Adrenal gland (tissue), 12 donors: ENCODE results near the gene NECTIN4. TPM values are rescaled to one million over a fixed set of nuclear protein-coding genes. Genes with fewer than 3 reads are reported as not detected.

Experiments
- DNase-seq, 7 donors: peaks; one replicate each; pipeline ENCODE4 v3.0.0-alpha.2; 2019 to 2020
- H3K27ac ChIP-seq, 5 donors: fragments of 200-600 bp; sonication (generic) in 4 of 5; 1 replicate in 3 of 5; 2 replicates in 2 of 5; pipeline versions ENCODE4 v1.5.1 to v1.8.0; 2016 to 2020; ENCODE audit warnings: mild to moderate bottlenecking in 1 of 5
- H3K27me3 ChIP-seq: fragments of 200-600 bp; 2 replicates; pipeline ENCODE4 v1.8.0; 2021
- H3K36me3 ChIP-seq, 2 donors: fragments of 200-600 bp; replicated peaks in 1 of 2; 1 replicate in 1 of 2; 2 replicates in 1 of 2; pipeline versions ENCODE4 v1.5.1 to v1.8.0; 2018 to 2022
- H3K4me1 ChIP-seq, 2 donors: fragments of 200-600 bp; replicated peaks in 1 of 2; 1 replicate in 1 of 2; 2 replicates in 1 of 2; pipeline versions ENCODE4 v1.5.1 to v1.8.0; 2018 to 2021
- H3K4me3 ChIP-seq, 4 donors: fragments of 200-600 bp; sonication (generic) in 3 of 4; one replicate each; pipeline ENCODE4 v1.5.1; 2016 to 2018
- H3K9me3 ChIP-seq, 3 donors: fragments of 200-600 bp; sonication (generic) in 1 of 3; replicated peaks in 1 of 3; 1 replicate in 2 of 3; 2 replicates in 1 of 3; pipeline versions ENCODE4 v1.5.1 to v1.8.0; 2016 to 2021
- CTCF ChIP-seq, 6 experiments: fragments of 450-650 bp in 4 of 6; fragments of 200-600 bp in 2 of 6; sonication (generic) in 1 of 6; IDR thresholded peaks; 1 replicate in 5 of 6; 2 replicates in 1 of 6; pipeline versions ENCODE4 v1.5.1 to v1.8.0; 2016 to 2021; ENCODE audit warnings: antibody characterized with exemption in 6 of 6, mild to moderate bottlenecking in 2 of 6, moderate library complexity in 1 of 6
- POLR2A ChIP-seq, 2 donors: fragments of 450-650 bp; IDR thresholded peaks; one replicate each; pipeline ENCODE4 v1.6.1; 2017; ENCODE audit warnings: antibody characterized with exemption in 2 of 2, mild to moderate bottlenecking in 2 of 2, moderate library complexity in 1 of 2
- WGBS, 4 donors: extraction: QIAGEN DNeasy Blood & Tissue Kit in 2 of 4; methylation state at CpG; one replicate each; pipeline versions ENCODE4 v1.1.5 to v1.1.7; 2013 to 2017; 5-methylcytosine and 5-hydroxymethylcytosine counted together
- intact Hi-C, 2 donors: fragments of 100-400 bp; cut with DNase I; formaldehyde crosslinking; loops; one replicate each; pipeline versions ENCODE4 v1.14.1 to v1.15.0; 2022 to 2023
- polyA plus RNA-seq, 3 donors: library from polyadenylated mRNA; stranded (reverse); fragments of 200-250 nt in 2 of 3; fragments of 350-450 nt in 1 of 3; fragmentation: Illumina TruSeq in 1 of 3; extraction: RNeasy Lipid Tissue Mini Kit (QIAGEN cat#74804) in 1 of 3; gene quantifications; one replicate each; pipeline ENCODE4 v1.2.3, GENCODE V29; 2013 to 2014
- total RNA-seq, 9 donors: library from RNA; depleted of rRNA in 4 of 9; stranded (reverse); fragments of >200 nt in 4 of 9; fragments of 120-200 nt in 1 of 9; fragmentation: NEBNext Ultra II Directional in 1 of 9; extraction: Animal tissue kit (Norgen Biotek cat#: 25700) in 1 of 9; gene quantifications; one replicate each; pipeline versions ENCODE4 v1.1.0 to v1.2.4, GENCODE V29; 2013 to 2023
- donor health status: healthy with polysubstance abuse.
- donor health status: Bipolar disorder and iron deficiency.
- donor health status: DM: yes; HTN: yes; CAD: no.
- donor health status: DM: no; HTN: no; CAD: no.
- donor health status: DM: no; HTN: no; CAD: no.
- donor health status: DM: yes; HTN: yes; CAD: no.

NECTIN4 gene
- total and polyA plus RNA-seq, 12 donors: 0.06 to 0.10 TPM; not detected in 10

- Histone ChIP-seq H3K4me1 (no peaks in the 10 kb centered on the region), H3K36me3 (no peaks in the 10 kb centered on the region), H3K9me3 (no peaks in the 10 kb centered on the region), H3K27ac (no peak overlapping the region), H3K27me3 (no peaks in the 10 kb centered on the region), H3K4me3 (no peak overlapping the region)
- 64 to 88% (median 84%) methylated on average over 3 of the region's 3 CpGs for WGBS, 4 donors
- no peak for DNase-seq
- TF ChIP-seq POLR2A (IDR thresholded peaks at IDR 0.05): no peak
- TF ChIP-seq CTCF (IDR thresholded peaks at IDR 0.05): no peak
- intact Hi-C loops: loop anchor here in 1 of 2 donors (5.0 kb wide), 1 partner anchor 85 kb away; no protein-coding TSS in a partner anchor
Observed at GRCh38 chr1:161092621-161093028, 3.3 kb upstream of the NECTIN4 start.

- Histone ChIP-seq H3K27ac (no peak overlapping the region), H3K4me1 (no peaks in the 10 kb centered on the region), H3K36me3 (no peaks in the 10 kb centered on the region), H3K27me3 (no peaks in the 10 kb centered on the region), H3K4me3 (no peak overlapping the region), H3K9me3 (no peaks in the 10 kb centered on the region)
- no peak for TF ChIP-seq POLR2A (IDR thresholded peaks at IDR 0.05)
- no peak for TF ChIP-seq CTCF (IDR thresholded peaks at IDR 0.05)
- intact Hi-C loops: loop anchor here in 1 of 2 donors (5.0 kb wide), 1 partner anchor 85 kb away; no protein-coding TSS in a partner anchor
- WGBS, 4 donors: 89 to 92% (median 91%) methylated on average over 7 of the region's 7 CpGs
- no peak for DNase-seq
Observed at GRCh38 chr1:161091796-161092507, 2.6 kb upstream of the NECTIN4 start.

- Histone ChIP-seq H3K36me3 (no peaks in the 10 kb centered on the region), H3K4me1 (no peaks in the 10 kb centered on the region), H3K4me3 (no peak overlapping the region), H3K27me3 (no peaks in the 10 kb centered on the region), H3K27ac (no peak overlapping the region), H3K9me3 (no peaks in the 10 kb centered on the region)
- intact Hi-C loops: loop anchor here in 1 of 2 donors (5.0 kb wide), 1 partner anchor 84 kb away; no protein-coding TSS in a partner anchor
- 82 to 92% (median 88%) methylated on average over 4 to 5 of the region's 5 CpGs for WGBS, 4 donors
- DNase-seq: no peak
- TF ChIP-seq POLR2A (IDR thresholded peaks at IDR 0.05) (no peak), CTCF (IDR thresholded peaks at IDR 0.05) (no peak)
Observed at GRCh38 chr1:161091093-161091492, 1.7 kb upstream of the NECTIN4 start.

GRCh38 chr1:161090617-161091016 lies 1.3 kb upstream of the NECTIN4 start:
- H3K36me3 ChIP-seq: no peaks in the 10 kb centered on the region
- H3K4me3 ChIP-seq: no peak overlapping the region
- no peak for TF ChIP-seq POLR2A (IDR thresholded peaks at IDR 0.05)
- no peak for TF ChIP-seq CTCF (IDR thresholded peaks at IDR 0.05)
- H3K27me3 ChIP-seq: no peaks in the 10 kb centered on the region
- WGBS, 4 donors: 76 to 81% (median 78%) methylated on average over 3 of the region's 3 CpGs
- intact Hi-C loops: loop anchor here in 1 of 2 donors (5.0 kb wide), 1 partner anchor 83 kb away; no protein-coding TSS in a partner anchor
- H3K27ac ChIP-seq: no peak overlapping the region
- no peak for DNase-seq
- no peaks in the 10 kb centered on the region for H3K4me1 ChIP-seq
- H3K9me3 ChIP-seq: no peaks in the 10 kb centered on the region
